ENCODE results near the gene FGD6. TPM values are rescaled to one million over a fixed set of nuclear protein-coding genes. Genes with fewer than 3 reads are reported as not detected.

FGD6 gene
- polyA plus RNA-seq, 2 of the 4 experiments (the other 2 are of a cell fraction), result 15.5 to 48.0 TPM

DNA sequence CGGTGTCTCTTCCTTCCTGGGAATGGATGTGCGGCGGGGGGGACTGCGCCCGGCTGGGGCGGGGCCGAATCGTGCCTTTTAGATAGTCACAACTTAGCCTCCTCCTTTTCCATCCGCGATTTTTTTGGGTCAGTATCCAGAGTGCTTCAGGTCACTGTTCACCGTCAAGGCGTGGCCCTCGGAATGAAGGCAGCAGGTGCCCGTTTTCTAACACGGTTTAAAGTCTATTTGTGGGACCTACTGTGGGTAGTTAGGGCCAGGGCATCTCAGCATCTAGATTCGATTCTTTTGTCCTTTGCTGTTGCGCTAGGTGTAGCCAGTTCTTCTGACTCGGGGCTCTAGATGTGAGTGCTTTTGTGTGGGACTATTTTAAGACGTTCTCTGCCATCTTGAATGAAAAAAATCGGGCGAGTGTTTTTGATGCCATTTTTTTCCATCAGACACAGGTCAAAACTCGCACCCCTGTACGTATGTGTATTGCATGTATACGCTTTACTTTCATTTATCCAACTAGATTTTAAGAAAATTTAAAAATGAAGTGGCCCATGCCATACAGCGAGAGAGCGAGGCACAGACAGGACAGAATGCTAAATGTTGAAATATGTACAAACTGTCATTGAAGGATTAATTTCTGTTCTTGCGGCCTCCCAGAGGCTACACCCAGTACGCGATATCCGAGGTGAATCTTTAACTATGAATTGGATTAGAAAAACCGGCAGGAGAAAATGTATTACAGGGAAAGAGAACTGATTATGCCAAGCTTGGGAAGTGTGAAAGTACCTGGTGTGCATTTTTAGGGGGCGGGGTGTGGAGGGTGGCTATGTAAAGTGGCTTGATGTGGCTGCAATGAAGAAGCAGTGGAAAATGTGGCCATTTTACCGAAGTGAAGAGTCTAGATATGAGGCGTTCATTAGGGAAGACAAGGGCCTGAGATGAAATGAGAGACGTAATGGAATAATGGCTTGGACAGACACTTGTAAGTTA is 1.2 kb upstream of the FGD6 start:
- Histone ChIP-seq H3K9me3 (no peaks in the 10 kb centered on the region), H3K4me3 (peak overlapping the region; percentile 83), H3K4me2 (peak overlapping the region; percentile 70), H3K4me1 (peaks cover 53% of the 10 kb centered on the region; the same call in 2 of the 3 replicates), H3K27ac (peak overlapping the region; percentile 90 to 93)
- POLR2A ChIA-PET, result interaction anchor here (0.7 to 3.7 kb wide), 9 partner anchors 13 to 255 kb away, joined by 3 to 42 read pairs (median 9); partner anchors contain the start of genes METAP2 and NDUFA12
- FAIRE-seq, result no peak
- CTCF ChIA-PET, result interaction anchor here (0.6 to 5.7 kb wide), 27 partner anchors 11 to 316 kb away, joined by 3 to 54 read pairs (median 6); partner anchors contain the start of gene NR2C1
- TF ChIP-seq HOXB5 (CRISPR knock-in tag; IDR thresholded peaks at IDR 0.05) (no peak), FOSB (CRISPR knock-in tag; IDR thresholded peaks at IDR 0.05) (0 out of 2 replicates have a peak, but pooled peaks have one; percentile 12), SMC3 (IDR thresholded peaks at IDR 0.05) (no peak), TP53 (CRISPR knock-in tag; IDR thresholded peaks at IDR 0.05) (no peak; the same call in 1 of the 2 replicates), JUN (IDR thresholded peaks at IDR 0.05) (no peak; a peak in 1 of 5 replicates), CHD2 (IDR thresholded peaks at IDR 0.05; ENCODE audit: low read length, partially characterized antibody) (no peak), EHMT2 (IDR thresholded peaks at IDR 0.05; ENCODE audit: low read depth) (no peak), RAD21 (conservative IDR thresholded peaks at IDR 0.05 in 1 of 2, IDR thresholded peaks at IDR 0.05 in 1 of 2) (peak; percentile 3 to 6; a peak in 1 of 5 replicates), KDM5A (IDR thresholded peaks at IDR 0.05) (no peak; the same call in 1 of the 2 replicates), EHF (CRISPR knock-in tag; IDR thresholded peaks at IDR 0.05) (no peak), CBX2 (IDR thresholded peaks at IDR 0.05; ENCODE audit: borderline replicate concordance, low read depth) (no peak), NFE2L2 (conservative IDR thresholded peaks at IDR 0.05; ENCODE audit: low read length) (no peak), HEYL (CRISPR knock-in tag; IDR thresholded peaks at IDR 0.05) (no peak), HOXA7 (CRISPR knock-in tag; IDR thresholded peaks at IDR 0.05) (no peak), ZNF302 (CRISPR knock-in tag; IDR thresholded peaks at IDR 0.05) (no peak), POLR2AphosphoS2 (conservative IDR thresholded peaks at IDR 0.05; ENCODE audit: low read length) (no peak), MYC (IDR thresholded peaks at IDR 0.05; ENCODE audit: borderline replicate concordance, low read length) (no peak), KDM1A (IDR thresholded peaks at IDR 0.05; ENCODE audit: low read depth) (no peak), GATA3 (IDR thresholded peaks at IDR 0.05; ENCODE audit: borderline replicate concordance) (0 out of 2 replicates have a peak, but pooled peaks have one; percentile 18), RARB (CRISPR knock-in tag; IDR thresholded peaks at IDR 0.05) (no peak), MAFK (IDR thresholded peaks at IDR 0.05; ENCODE audit: partially characterized antibody) (peak; percentile 53), PHF8 (IDR thresholded peaks at IDR 0.05; ENCODE audit: borderline replicate concordance, low read depth) (no peak), JUNB (IDR thresholded peaks at IDR 0.05) (no peak), ZSCAN20 (CRISPR knock-in tag; IDR thresholded peaks at IDR 0.05) (no peak), RCOR1 (IDR thresholded peaks at IDR 0.05; ENCODE audit: low read depth, low read length) (no peak)
- TF ChIP-seq, protein P1, sequence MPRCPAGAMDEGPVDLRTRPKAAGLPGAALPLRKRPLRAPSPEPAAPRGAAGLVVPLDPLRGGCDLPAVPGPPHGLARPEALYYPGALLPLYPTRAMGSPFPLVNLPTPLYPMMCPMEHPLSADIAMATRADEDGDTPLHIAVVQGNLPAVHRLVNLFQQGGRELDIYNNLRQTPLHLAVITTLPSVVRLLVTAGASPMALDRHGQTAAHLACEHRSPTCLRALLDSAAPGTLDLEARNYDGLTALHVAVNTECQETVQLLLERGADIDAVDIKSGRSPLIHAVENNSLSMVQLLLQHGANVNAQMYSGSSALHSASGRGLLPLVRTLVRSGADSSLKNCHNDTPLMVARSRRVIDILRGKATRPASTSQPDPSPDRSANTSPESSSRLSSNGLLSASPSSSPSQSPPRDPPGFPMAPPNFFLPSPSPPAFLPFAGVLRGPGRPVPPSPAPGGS (IDR thresholded peaks at IDR 0.05), result no peak
- TF ChIP-seq, protein P2, sequence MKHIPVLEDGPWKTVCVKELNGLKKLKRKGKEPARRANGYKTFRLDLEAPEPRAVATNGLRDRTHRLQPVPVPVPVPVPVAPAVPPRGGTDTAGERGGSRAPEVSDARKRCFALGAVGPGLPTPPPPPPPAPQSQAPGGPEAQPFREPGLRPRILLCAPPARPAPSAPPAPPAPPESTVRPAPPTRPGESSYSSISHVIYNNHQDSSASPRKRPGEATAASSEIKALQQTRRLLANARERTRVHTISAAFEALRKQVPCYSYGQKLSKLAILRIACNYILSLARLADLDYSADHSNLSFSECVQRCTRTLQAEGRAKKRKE (CRISPR knock-in tag; IDR thresholded peaks at IDR 0.05; ENCODE audit: low read depth), result no peak
- TF ChIP-seq, protein P3, sequence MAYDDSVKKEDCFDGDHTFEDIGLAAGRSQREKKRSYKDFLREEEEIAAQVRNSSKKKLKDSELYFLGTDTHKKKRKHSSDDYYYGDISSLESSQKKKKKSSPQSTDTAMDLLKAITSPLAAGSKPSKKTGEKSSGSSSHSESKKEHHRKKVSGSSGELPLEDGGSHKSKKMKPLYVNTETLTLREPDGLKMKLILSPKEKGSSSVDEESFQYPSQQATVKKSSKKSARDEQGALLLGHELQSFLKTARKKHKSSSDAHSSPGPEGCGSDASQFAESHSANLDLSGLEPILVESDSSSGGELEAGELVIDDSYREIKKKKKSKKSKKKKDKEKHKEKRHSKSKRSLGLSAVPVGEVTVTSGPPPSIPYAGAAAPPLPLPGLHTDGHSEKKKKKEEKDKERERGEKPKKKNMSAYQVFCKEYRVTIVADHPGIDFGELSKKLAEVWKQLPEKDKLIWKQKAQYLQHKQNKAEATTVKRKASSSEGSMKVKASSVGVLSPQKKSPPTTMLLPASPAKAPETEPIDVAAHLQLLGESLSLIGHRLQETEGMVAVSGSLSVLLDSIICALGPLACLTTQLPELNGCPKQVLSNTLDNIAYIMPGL (CRISPR knock-in tag; IDR thresholded peaks at IDR 0.05; ENCODE audit: borderline replicate concordance), result no peak
- TF ChIP-seq, protein P4, sequence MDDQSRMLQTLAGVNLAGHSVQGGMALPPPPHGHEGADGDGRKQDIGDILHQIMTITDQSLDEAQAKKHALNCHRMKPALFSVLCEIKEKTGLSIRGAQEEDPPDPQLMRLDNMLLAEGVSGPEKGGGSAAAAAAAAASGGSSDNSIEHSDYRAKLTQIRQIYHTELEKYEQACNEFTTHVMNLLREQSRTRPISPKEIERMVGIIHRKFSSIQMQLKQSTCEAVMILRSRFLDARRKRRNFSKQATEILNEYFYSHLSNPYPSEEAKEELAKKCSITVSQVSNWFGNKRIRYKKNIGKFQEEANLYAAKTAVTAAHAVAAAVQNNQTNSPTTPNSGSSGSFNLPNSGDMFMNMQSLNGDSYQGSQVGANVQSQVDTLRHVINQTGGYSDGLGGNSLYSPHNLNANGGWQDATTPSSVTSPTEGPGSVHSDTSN (IDR thresholded peaks at IDR 0.05), result no peak
- TF ChIP-seq, protein P5, sequence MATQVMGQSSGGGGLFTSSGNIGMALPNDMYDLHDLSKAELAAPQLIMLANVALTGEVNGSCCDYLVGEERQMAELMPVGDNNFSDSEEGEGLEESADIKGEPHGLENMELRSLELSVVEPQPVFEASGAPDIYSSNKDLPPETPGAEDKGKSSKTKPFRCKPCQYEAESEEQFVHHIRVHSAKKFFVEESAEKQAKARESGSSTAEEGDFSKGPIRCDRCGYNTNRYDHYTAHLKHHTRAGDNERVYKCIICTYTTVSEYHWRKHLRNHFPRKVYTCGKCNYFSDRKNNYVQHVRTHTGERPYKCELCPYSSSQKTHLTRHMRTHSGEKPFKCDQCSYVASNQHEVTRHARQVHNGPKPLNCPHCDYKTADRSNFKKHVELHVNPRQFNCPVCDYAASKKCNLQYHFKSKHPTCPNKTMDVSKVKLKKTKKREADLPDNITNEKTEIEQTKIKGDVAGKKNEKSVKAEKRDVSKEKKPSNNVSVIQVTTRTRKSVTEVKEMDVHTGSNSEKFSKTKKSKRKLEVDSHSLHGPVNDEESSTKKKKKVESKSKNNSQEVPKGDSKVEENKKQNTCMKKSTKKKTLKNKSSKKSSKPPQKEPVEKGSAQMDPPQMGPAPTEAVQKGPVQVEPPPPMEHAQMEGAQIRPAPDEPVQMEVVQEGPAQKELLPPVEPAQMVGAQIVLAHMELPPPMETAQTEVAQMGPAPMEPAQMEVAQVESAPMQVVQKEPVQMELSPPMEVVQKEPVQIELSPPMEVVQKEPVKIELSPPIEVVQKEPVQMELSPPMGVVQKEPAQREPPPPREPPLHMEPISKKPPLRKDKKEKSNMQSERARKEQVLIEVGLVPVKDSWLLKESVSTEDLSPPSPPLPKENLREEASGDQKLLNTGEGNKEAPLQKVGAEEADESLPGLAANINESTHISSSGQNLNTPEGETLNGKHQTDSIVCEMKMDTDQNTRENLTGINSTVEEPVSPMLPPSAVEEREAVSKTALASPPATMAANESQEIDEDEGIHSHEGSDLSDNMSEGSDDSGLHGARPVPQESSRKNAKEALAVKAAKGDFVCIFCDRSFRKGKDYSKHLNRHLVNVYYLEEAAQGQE (IDR thresholded peaks at IDR 0.05), result no peak
- peak; percentile 2 to 6 for ATAC-seq
- WGBS (ENCODE audit: missing lambda C conversion rate), result 1% methylated on average over 34 of the region's 35 CpGs
- peak; percentile 51 to 59 for DNase-seq (ENCODE audit: low read depth in 1 of 2, low spot score in 1 of 2)
